C4-2B (cell line): ENCODE measurements around the gene DICER1.

Experiments used
- CTCF ChIP-seq: fragments of 450-650 bp; conservative IDR thresholded peaks from 2 replicates; pipeline ENCODE4 v1.5.1; 2017; ENCODE audit warnings: mild to moderate bottlenecking
- ZFX ChIP-seq: fragments of 450-650 bp; IDR thresholded peaks from 2 replicates; pipeline ENCODE4 v1.6.1; 2017

GRCh38 chr14:95122621-95122945 is 34.7 kb downstream of the DICER1 start:
- TF ChIP-seq CTCF, result no peak
- TF ChIP-seq ZFX, result no peak
